NCI-H446 treated with DMSO at 0.1 percent for 48 hours (cell line): Measurements from ENCODE around the gene FGD2.
"Not testable (repeated sequence)": the region's sequence is repeated elsewhere in the genome, so short reads cannot be mapped to it uniquely, and the experiment has no call there.

Source experiments
- DNase-seq: peaks from one replicate; lab custom pipeline; 2025; lab: John Stamatoyannopoulos, UW

FGD2 gene

GRCh38 chr6:37058984-37059343 is 53.5 kb downstream of the FGD2 start:
- DNase-seq = not testable (repeated sequence)

GRCh38 chr6:37059344-37060194 is 54.1 kb downstream of the FGD2 start:
- DNase-seq = no peak

- DNase-seq = no peak
Observed at GRCh38 chr6:37060195-37060559, 54.7 kb downstream of the FGD2 start.

- no peak for DNase-seq
Observed at GRCh38 chr6:37061157-37061804, 55.8 kb downstream of the FGD2 start.

- no peak for DNase-seq
Observed at GRCh38 chr6:37062424-37062823, 57.0 kb downstream of the FGD2 start.

GRCh38 chr6:37068356-37069270 is 63.2 kb downstream of the FGD2 start:
- no peak for DNase-seq

GRCh38 chr6:37069639-37070038 is 64.2 kb downstream of the FGD2 start:
- DNase-seq = no peak

GRCh38 chr6:37072526-37072925 is 67.1 kb downstream of the FGD2 start:
- DNase-seq = no peak

- no peak for DNase-seq
Observed at GRCh38 chr6:37074053-37074827, 68.8 kb downstream of the FGD2 start.

GRCh38 chr6:37077191-37077904 is 71.9 kb downstream of the FGD2 start:
- peak; percentile 12 for DNase-seq

GRCh38 chr6:37077905-37078296 is 72.4 kb downstream of the FGD2 start:
- DNase-seq = peak; percentile 17
